Uterus (tissue), 2 donors: ENCODE measurements around the gene RGPD3.
"Not testable (repeated sequence)": the region's sequence is repeated elsewhere in the genome, so short reads cannot be mapped to it uniquely, and the experiment has no call there.

Source experiments
- CTCF ChIP-seq, 4 experiments: fragments of 200-600 bp in 2 of 4; fragments of 450-650 bp in 2 of 4; sonication (generic) in 2 of 4; IDR thresholded peaks; one replicate each; pipeline ENCODE4 v1.5.1; 2016 to 2019; ENCODE audit warnings: antibody characterized with exemption in 4 of 4, mild to moderate bottlenecking in 2 of 4, moderate library complexity in 1 of 4
- POLR2A ChIP-seq, 2 donors: fragments of 450-650 bp; IDR thresholded peaks; one replicate each; pipeline ENCODE4 v1.6.1; 2016; ENCODE audit warnings: antibody characterized with exemption in 2 of 2, mild to moderate bottlenecking in 1 of 2, moderate library complexity in 1 of 2

- TF ChIP-seq CTCF, POLR2A (IDR thresholded peaks at IDR 0.05): not testable (repeated sequence)
Measured at GRCh38 chr2:106498549-106498948, 30.3 kb upstream of the RGPD3 start.
